OCI-LY1 (cell line): ENCODE measurements around the gene WDR20.

Source experiments
- CTCF ChIP-seq: fragments of 200-600 bp; sonication (generic), shearing (Covaris generic); IDR thresholded peaks from 2 replicates; pipeline ENCODE4 v1.5.1; 2017; ENCODE audit warnings: mild to moderate bottlenecking, antibody characterized with exemption, low read length, moderate library complexity, mixed read lengths
- EZH2 ChIP-seq: fragments of 200-600 bp; sonication (generic), shearing (Covaris generic); IDR thresholded peaks from 2 replicates; pipeline ENCODE4 v1.8.0; 2017; ENCODE audit warnings: borderline replicate concordance, mixed run types, mild to moderate bottlenecking, antibody characterized with exemption, low read length, moderate library complexity, mixed read lengths

- TF ChIP-seq CTCF: no peak
- TF ChIP-seq EZH2: no peak
Measured at GRCh38 chr14:102158797-102159196, 19.1 kb downstream of the WDR20 start.
